Omental fat pad (tissue), 4 donors: ENCODE data around the gene VRK2. TPM values are rescaled to one million over a fixed set of nuclear protein-coding genes. Genes with fewer than 3 reads are reported as not detected.

ENCODE experiments used
- ATAC-seq: fragments of 150-250 bp; one replicate; pipeline ENCODE4 v1.9.1; 2016; ENCODE audit warnings: mild to moderate bottlenecking, moderate library complexity; ENCODE audit not compliant: low FRiP score
- DNase-seq: peaks from one replicate; pipeline ENCODE4 v3.0.0-alpha.2; 2019; ENCODE audit warnings: low spot score
- CTCF ChIP-seq, 3 donors: fragments of 450-650 bp; IDR thresholded peaks; one replicate each; pipeline ENCODE4 v1.5.1; 2016 to 2017; ENCODE audit warnings: antibody characterized with exemption in 3 of 3, mild to moderate bottlenecking in 3 of 3, moderate library complexity in 2 of 3
- total RNA-seq, 4 donors: library from RNA; depleted of rRNA; stranded (reverse); fragments of >200 nt; gene quantifications; one replicate each; pipeline ENCODE4 v1.1.0, GENCODE V29; 2016

Gene VRK2
- total RNA-seq, 4 donors from 2014 or later: 16.1 to 24.6 (median 18.7) TPM

DNA sequence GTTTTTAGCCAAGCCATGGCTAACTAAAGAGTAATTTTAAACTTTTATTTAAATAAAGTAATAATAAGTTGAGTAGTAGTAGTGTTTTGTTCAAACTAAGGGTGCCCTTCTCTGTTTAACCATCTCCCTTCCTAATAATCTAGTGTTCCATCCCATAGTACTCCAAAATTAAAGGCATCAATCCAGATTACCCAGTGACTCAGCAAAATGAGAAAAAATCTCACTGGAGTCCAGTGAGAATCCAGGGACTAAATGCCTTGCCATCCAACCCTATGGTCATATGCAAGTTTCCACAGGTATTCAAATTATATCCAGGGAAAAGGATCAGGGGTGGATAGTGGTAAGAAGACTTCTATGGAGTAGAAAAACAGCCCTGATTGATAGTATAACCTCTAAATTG, 19.6 kb upstream of the VRK2 start:
- TF ChIP-seq CTCF (IDR thresholded peaks at IDR 0.05): no peak
- ATAC-seq (no peak), DNase-seq (no peak)

GRCh38 chr2:58030771-58031170, 15.8 kb upstream of the VRK2 start:
- TF ChIP-seq CTCF (IDR thresholded peaks at IDR 0.05): no peak
- no peak for DNase-seq
- ATAC-seq: no peak

DNA sequence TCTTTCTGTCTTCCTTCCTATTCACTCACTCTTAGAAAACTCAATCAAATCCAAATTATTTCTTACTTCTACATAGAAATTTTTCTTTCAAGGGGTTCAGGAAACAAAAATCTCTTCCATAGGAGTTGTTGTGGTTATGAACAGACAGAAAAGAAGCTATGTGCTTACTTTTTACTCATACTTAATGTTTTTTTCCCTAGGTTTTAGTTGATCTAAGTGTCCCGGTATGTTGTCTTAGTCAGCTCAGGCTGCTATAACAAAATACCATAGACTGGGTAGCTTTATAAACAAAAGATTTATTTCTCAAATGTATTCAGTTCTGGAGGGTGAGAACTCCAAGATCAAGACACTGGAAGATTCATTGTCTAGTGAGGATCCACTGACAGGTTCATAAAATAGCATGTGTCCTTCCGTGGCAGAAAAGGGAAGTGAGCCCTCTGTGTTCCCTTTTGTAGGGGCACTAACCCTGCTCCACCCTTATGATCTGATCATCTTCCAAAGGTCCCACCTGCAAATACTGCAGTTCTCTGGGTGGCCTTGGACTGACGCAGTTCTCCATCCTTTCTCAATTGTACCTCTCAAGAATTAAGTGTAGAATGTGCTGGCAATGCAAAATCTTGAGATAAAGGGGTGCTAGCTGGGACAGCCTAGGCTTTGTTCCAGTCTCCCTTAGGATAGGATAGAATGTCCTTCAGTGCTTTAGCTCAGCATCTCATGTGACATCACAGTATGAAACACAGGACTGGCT, 14.4 kb upstream of the VRK2 start:
- no peak for TF ChIP-seq CTCF (IDR thresholded peaks at IDR 0.05)
- DNase-seq (no peak), ATAC-seq (no peak)

DNA sequence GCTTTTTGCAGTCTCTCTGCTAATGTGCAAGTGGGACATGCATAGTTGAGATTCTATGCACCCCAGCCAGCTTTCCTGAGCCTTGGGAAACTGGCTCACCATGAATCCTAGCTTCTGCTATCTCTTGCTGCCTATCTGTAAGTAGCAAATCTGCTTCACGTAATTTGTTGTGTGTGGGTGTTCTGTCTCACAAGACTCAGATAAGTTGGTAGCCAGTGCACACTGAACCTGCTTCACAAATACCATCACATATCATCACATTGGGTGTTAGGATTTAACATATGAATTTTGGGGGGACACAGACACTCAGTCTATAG, 13.9 kb upstream of the VRK2 start:
- ATAC-seq (no peak), DNase-seq (no peak)
- TF ChIP-seq CTCF (IDR thresholded peaks at IDR 0.05): no peak

DNA sequence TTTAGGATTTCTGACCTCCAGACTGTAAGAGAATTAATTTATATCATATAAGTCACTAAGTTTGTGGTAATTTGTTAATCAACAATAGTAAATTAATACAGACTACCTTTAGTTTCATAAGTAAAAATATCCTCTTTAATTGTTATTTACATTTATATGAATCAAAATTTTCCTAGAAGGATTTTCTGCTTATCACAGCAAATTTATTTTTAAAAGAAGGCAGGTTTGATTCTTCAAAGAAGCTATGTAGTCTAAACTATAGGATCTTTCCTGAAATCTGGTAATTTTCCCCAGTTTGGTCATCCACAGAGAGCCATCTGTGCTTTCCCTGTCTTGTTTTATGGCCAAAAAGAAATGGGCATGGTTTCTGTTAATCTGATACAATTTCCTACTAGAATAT, 13.1 kb upstream of the VRK2 start:
- DNase-seq: no peak
- no peak for ATAC-seq
- TF ChIP-seq CTCF (IDR thresholded peaks at IDR 0.05): no peak

- ATAC-seq (no peak), DNase-seq (no peak)
- TF ChIP-seq CTCF (IDR thresholded peaks at IDR 0.05): no peak
These were observed 11.3 kb upstream of the VRK2 start for GRCh38 chr2:58035352-58035751.

DNA sequence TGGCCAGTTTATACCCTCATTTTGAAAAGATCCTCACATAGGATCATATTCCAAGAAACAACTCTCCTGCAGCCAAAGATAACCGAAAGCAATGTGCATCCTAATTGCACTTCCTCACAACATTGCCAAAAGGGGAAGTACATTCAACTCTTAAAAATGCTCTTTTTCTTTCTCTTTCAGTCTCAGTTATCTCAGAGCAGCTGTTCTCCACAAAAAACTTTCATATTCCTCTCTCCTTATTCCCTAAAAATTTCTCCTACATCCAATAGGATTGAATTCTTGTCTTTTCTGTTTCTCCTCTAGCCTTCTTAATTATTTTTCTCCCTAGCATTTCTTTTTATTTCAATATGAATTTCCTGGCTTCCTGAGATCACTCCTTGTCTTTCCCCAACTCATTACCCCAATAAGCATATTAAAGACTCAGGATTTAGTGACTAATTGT, 7.4 kb upstream of the VRK2 start:
- ATAC-seq (peak; percentile 55), DNase-seq (no peak)
- no peak for TF ChIP-seq CTCF (IDR thresholded peaks at IDR 0.05)
